ES-I3 (cell line): ENCODE data around the gene SULT2A1.

ENCODE experiments used
- H3K36me3 ChIP-seq: 2 replicates; pipeline ENCODE4 v1.6.1; 2013; ENCODE audit warnings: mild to moderate bottlenecking, low read length, control low read depth, moderate library complexity; ENCODE audit not compliant: insufficient read depth
- H3K4me1 ChIP-seq: 2 replicates; pipeline ENCODE4 v1.6.1; 2013; ENCODE audit warnings: mild to moderate bottlenecking, control low read depth, low read length; ENCODE audit not compliant: insufficient read depth
- H3K9ac ChIP-seq: 2 replicates; pipeline ENCODE4 v1.6.1; 2013; ENCODE audit warnings: low read depth, mild to moderate bottlenecking, low read length, moderate library complexity
- H3K9me3 ChIP-seq: 2 replicates; pipeline ENCODE4 v1.6.1; 2013; ENCODE audit warnings: mild to moderate bottlenecking, low read length, moderate library complexity; ENCODE audit not compliant: control insufficient read depth, insufficient read depth

SULT2A1 gene

DNA sequence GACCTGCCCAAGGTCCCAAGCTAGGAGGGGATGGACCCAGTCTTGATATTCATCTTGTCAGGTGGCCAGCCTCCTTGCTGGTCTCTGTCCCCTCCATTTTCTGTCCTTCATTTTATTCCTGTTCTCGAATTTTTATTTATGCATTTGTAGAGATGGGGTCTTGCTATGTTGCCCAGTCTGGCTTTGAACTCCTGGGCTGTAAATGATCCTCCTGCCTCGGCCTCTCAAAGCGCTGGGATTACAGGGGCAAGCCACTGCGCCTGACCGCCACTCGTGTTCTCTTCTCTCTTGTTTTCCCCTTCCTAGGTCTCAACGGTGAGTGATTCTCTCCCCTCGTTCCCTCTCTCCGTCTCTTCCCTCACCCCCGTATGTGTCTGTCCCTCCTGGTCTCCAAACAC lies 37.7 kb downstream of the SULT2A1 start:
- Histone ChIP-seq H3K9me3 (no peaks in the 10 kb centered on the region), H3K9ac (peak overlapping the region; percentile 42; the same call in 1 of the 2 replicates), H3K4me1 (peaks cover 6% of the 10 kb centered on the region; the same call in 1 of the 2 replicates), H3K36me3 (no peaks in the 10 kb centered on the region)

DNA sequence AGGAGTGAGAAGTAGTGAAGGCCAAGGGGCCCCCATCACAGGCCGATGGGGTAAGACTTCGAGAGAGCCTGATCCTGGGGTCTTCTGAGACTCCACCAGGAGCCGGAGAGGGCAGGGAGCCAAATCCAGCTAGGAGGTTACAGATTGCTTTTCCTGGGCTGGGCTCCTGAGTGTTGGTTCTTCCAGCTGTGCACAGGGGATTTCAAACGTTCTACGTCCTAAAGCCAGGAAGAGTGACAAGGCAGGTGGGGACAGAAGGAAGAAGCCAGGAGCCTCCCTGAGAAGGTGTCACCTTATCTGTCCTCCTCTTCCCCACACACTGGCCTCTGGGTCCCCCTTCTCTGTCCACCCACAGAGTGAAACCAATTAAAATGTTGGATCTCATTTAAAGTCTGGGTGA lies 43.2 kb downstream of the SULT2A1 start:
- Histone ChIP-seq H3K36me3 (no peaks in the 10 kb centered on the region), H3K4me1 (no peaks in the 10 kb centered on the region; the same call in 1 of the 2 replicates), H3K9me3 (no peaks in the 10 kb centered on the region), H3K9ac (no peak overlapping the region)

DNA sequence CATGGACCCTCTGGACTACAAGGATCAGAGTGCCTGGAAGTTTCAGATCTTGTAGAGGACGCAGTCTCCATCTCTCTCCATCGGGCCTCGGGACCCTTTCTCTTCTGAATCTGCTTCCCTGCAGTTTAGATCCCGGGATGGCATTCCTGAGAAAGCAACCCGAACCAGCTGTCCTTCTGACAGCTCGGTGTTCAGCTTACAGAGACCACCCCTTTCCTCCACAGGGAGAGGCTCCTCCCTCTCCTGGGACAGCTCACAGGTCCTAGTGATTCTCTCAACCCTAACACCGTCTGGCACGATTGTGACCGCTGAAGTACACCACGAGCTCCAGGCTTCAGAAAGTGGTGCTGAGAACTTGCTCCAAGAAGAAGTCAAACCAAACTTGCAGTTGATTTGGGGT lies 46.2 kb downstream of the SULT2A1 start:
- Histone ChIP-seq H3K36me3 (no peaks in the 10 kb centered on the region), H3K4me1 (peaks cover 12% of the 10 kb centered on the region), H3K9me3 (no peaks in the 10 kb centered on the region)

DNA sequence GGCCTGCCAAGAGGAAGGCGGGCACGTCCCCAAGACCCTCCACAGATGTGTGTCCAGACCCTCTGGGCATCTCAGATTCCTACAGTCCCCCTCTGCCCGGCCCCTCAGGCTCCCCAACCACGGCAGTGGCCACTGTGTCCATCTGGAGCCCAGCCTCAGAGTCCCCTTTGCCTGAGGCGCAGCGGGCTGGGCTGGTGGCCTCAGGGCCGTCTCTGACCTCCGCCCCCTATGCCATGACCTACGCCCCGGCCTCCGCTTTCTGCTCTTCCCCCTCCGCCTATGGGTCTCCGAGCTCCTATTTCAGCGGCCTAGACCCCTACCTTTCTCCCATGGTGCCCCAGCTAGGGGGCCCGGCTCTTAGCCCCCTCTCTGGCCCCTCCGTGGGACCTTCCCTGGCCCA lies 46.7 kb downstream of the SULT2A1 start:
- no peaks in the 10 kb centered on the region for H3K9me3 ChIP-seq
- H3K4me1 ChIP-seq: peaks cover 12% of the 10 kb centered on the region
- H3K36me3 ChIP-seq: no peaks in the 10 kb centered on the region
- H3K9ac ChIP-seq: no peak overlapping the region

More for the DNA sequence above, 46.2 kb downstream of the SULT2A1 start:
- no peak overlapping the region for H3K9ac ChIP-seq

DNA sequence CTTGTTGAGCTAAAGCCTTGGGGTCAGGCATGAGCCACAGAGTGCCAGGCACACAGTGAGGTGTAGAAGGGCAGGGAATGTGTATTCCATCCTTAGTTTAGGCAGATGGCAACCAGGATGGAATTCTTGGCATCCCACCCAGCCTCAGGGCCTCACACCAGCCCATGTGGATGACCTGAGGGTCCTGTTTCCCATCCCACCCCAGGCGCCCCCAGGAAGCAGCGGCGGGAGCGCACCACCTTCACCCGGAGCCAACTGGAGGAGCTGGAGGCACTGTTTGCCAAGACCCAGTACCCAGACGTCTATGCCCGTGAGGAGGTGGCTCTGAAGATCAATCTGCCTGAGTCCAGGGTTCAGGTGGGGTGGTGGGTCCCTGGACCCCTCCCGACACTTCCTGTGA lies 50.1 kb downstream of the SULT2A1 start:
- H3K9ac ChIP-seq: no peak overlapping the region

DNA sequence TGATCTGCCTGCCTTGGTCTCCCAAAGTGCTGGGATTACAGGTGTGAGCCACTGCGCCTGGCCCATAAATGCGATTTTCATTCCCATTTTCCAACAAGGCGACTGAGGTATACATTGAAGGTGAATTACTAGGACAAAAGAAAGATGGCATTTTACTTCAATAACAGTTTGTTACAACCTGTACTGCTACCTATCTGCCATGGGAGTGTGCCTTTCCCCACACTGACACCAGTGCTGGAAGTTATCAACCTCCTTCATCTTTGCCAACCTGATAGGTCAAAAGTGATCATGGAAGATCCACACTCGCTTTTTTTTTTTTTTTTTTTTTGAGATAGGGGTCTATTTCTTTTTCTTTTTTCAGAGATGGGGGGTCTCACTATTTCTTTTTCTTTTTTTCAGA lies 53.4 kb downstream of the SULT2A1 start:
- H3K9ac ChIP-seq: no peak overlapping the region

More for the DNA sequence above, 50.1 kb downstream of the SULT2A1 start:
- H3K9me3 ChIP-seq: no peaks in the 10 kb centered on the region
- no peaks in the 10 kb centered on the region for H3K36me3 ChIP-seq
- H3K4me1 ChIP-seq: peaks cover 12% of the 10 kb centered on the region

DNA sequence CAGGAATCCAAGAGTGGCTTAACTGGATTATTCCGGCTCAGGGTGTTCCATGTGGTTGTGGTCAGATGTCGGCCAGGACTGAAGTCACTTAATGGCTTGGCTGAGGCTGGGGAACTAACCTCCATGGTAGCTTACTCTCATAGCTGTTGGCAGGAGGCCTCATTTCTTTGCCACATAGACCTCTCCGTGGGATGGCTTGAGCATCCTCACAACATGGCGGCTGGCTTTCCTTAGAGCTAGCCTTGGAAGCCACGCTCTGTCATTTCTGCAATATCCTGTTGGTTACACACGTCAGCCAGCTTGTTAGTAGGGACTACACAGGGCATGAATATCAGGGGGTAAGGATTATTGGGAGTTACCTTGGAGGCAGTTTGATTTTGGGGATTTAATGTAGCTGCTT lies 59.3 kb downstream of the SULT2A1 start:
- no peaks in the 10 kb centered on the region for H3K36me3 ChIP-seq
- peaks cover 13% of the 10 kb centered on the region for H3K4me1 ChIP-seq
- H3K9ac ChIP-seq: no peak overlapping the region
- no peaks in the 10 kb centered on the region for H3K9me3 ChIP-seq

More for the DNA sequence above, 53.4 kb downstream of the SULT2A1 start:
- H3K9me3 ChIP-seq: no peaks in the 10 kb centered on the region
- no peaks in the 10 kb centered on the region for H3K36me3 ChIP-seq
- peaks cover 22% of the 10 kb centered on the region for H3K4me1 ChIP-seq

DNA sequence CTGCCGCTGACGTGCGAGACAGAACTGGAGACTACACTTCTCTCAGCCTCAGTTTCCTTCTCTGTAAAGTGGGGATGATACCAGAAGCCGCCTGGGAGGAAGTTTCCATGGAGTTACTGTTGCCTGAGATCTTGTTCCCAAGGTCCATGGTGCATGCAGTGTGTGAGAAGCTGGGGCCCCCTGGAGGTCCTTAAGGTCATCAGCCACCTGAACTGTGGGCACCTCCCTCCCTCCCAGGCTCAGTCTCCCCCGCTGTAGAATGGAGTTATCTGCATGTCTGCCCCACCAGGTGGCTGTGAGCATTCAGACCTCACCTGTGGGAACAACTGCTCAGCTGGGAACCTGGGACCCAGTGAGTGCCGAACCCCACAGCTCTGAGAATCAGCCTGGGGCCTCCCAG lies 61.7 kb downstream of the SULT2A1 start:
- peaks cover 26% of the 10 kb centered on the region for H3K4me1 ChIP-seq
- no peak overlapping the region for H3K9ac ChIP-seq
- no peaks in the 10 kb centered on the region for H3K9me3 ChIP-seq
- no peaks in the 10 kb centered on the region for H3K36me3 ChIP-seq

DNA sequence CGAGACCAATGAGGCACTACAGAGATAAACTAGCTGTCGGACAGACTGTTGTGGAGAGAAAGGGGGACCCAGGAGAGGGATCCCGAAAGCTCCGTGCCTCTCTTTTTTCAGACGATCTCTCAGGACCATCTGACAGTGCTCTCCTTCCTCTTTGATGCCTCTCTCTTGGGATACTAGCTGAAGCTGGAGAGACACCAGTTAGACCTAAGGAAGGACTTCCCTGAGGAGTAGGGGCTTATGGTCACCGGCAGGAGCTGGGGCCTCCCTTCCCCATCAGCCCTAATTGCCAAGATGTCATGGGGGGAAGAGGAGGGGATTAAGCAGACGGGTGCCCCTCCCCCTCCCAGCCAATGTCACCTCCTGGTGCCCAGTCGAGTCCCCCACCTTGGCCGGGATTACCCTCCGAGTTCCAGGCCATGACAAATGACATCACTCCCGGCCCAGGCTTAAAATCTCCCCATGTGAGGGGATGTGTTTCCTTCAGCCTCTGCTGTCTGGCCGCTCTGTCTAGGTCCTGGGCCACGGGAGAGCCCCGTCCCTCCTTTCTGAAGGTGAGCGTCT lies 64.6 kb downstream of the SULT2A1 start, which contains the start of gene CRX:
Gene CRX (plus strand): TSS at position 478 of the 561 bp plus-strand sequence. CDS start 12,507 bp downstream, outside the sequence.
- H3K9me3 ChIP-seq: no peaks in the 10 kb centered on the region
- no peak within 1 kb of the TSS for H3K9ac ChIP-seq
- H3K4me1 ChIP-seq: peaks cover 19% of the 10 kb centered on the region
- H3K36me3 ChIP-seq: no peaks in the 10 kb centered on the region
